Measurements from ENCODE around the gene MLLT1. TPM values are rescaled to one million over a fixed set of nuclear protein-coding genes. Genes with fewer than 3 reads are reported as not detected.

Gene MLLT1
- total RNA-seq, 1 donor from 2014 or later: 34.5 TPM

DNA sequence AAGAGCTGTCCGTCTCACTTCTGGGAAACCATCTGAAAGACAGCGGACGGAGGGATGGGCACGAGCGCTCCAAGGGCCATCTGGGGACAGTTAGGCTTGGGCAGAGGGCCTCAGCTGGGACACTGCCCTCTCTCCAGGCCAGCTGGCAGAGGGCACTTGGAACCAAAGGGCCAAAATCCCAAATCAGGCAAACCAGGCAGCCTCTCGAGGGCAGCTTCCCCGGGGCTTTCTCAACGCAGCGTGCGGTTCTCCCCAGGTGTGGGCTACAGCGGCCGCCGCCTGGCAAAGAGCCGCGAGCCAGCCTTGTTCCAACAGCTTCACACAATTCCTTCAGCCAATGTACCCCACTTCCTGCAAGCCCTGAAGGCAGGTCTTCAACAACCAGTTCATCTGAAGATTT, 5.0 kb downstream of the MLLT1 start:
- TF ChIP-seq CTCF (IDR thresholded peaks at IDR 0.05): no peak
- Histone ChIP-seq H3K27me3 (no peaks in the 10 kb centered on the region), H3K36me3 (peaks cover 7 to 8% of the 10 kb centered on the region in 2 donors), H3K4me1 (peaks cover 33 to 71% of the 10 kb centered on the region in 2 donors), H3K27ac (peak overlapping the region; percentile 90 to 92), H3K9me3 (no peaks in the 10 kb centered on the region), H3K4me3 (peak overlapping the region; percentile 31 to 45)
- intact Hi-C loops (cut with DNase I): loop anchor here (2.0 to 5.0 kb wide), 6 partner anchors 42 to 463 kb away; partner anchors contain the start of genes ALKBH7, GPR108 and TRIP10
- peak in 1 of 2 donors; percentile 73 for DNase-seq (ENCODE audit: low spot score in 2 of 2)

DNA sequence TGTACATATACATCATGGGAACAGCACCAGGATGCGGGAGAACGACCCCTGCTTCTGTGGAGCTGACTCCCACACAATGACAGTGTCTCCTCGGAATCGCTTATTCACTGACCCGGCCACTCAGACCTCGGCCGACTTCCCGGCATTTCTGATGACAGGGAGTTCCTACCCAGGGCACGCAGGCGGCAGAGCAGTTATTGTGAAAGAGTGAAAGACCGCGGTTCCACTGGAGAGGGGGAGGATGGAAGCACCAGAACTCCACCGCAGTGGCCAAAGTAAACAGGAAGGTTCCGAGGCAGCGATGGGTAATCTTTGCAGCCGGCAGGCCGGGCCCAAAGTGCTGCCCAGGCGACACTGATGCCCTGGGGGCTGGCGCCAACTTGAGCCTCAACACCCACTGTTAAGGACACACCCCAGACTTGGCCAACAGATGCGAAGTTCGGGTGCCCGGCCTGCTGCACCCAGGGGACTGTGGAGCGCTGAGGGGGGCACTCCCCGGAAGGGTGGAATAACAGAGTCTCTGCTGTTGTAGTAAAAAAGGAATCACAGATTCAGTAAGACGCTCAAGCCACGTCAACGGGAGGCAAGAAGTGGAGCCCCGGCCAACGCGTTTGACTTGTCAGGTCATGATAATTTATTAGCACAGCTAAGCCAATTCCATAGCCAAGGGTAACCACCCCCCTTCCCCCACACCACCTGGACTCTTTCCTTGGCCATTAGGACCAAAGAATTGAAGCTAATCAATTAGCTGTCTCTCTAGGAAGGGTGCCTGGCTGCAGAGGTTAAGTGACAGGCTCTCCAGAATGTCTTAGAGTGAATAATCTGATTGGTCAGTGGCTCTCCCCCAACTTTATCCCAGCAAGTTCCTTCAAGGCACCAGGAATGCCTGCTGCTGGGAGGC, 5.8 kb downstream of the MLLT1 start:
- Histone ChIP-seq H3K9me3 (no peaks in the 10 kb centered on the region), H3K4me3 (peak overlapping the region; percentile 31 to 45), H3K4me1 (peaks cover 30 to 69% of the 10 kb centered on the region in 2 donors), H3K27ac (peak overlapping the region; percentile 90 to 92), H3K36me3 (peaks cover 14 to 16% of the 10 kb centered on the region in 2 donors), H3K27me3 (no peaks in the 10 kb centered on the region)
- DNase-seq (ENCODE audit: low spot score in 2 of 2): peak; percentile 79 to 98
- intact Hi-C loops (cut with DNase I): loop anchor here (2.0 to 5.0 kb wide), 5 partner anchors 41 to 463 kb away; partner anchors contain the start of genes ALKBH7, GPR108 and TRIP10
- TF ChIP-seq CTCF (IDR thresholded peaks at IDR 0.05): no peak

- no peak for DNase-seq (ENCODE audit: low spot score in 2 of 2)
- no peaks in the 10 kb centered on the region for H3K9me3 ChIP-seq
- H3K36me3 ChIP-seq: peaks cover 21 to 23% of the 10 kb centered on the region in 2 donors
- H3K27ac ChIP-seq: peak overlapping the region; percentile 90 to 92
- H3K4me1 ChIP-seq: peaks cover 24 to 64% of the 10 kb centered on the region in 2 donors
- no peak for TF ChIP-seq CTCF (IDR thresholded peaks at IDR 0.05)
- H3K27me3 ChIP-seq: no peaks in the 10 kb centered on the region
- intact Hi-C loops (cut with DNase I): loop anchor here (5.0 kb wide), 3 partner anchors 76 to 464 kb away; partner anchors contain the start of genes GPR108 and TRIP10
- peak overlapping the region; percentile 31 to 59 for H3K4me3 ChIP-seq
Measured at GRCh38 chr19:6272913-6273600, 6.7 kb downstream of the MLLT1 start.

DNA sequence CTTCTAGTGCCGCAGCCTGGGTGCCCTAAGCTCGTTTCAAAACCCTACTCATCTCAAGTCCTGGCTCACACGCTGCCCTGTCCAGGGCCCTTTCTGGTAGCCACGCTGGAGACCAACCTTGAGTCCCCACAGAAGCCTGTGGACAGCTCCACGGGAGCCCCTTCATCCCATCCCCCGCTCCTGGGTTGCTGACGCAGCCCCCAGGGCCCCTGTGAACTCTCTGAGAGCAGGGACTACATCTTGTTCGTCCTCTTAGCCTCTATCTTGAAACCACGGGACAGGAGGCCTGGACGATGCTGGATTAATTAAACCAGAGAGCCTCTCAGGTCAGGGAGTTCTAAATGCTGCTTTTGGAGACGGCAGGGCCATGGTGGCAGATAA, 7.4 kb downstream of the MLLT1 start:
- no peak for DNase-seq (ENCODE audit: low spot score in 2 of 2)
- no peaks in the 10 kb centered on the region for H3K27me3 ChIP-seq
- H3K9me3 ChIP-seq: no peaks in the 10 kb centered on the region
- peak overlapping the region; percentile 90 to 92 for H3K27ac ChIP-seq
- TF ChIP-seq CTCF (IDR thresholded peaks at IDR 0.05): no peak
- peak overlapping the region in 1 of 2 donors; percentile 59 for H3K4me3 ChIP-seq
- peaks cover 21 to 29% of the 10 kb centered on the region in 2 donors for H3K36me3 ChIP-seq
- intact Hi-C loops (cut with DNase I): loop anchor here (5.0 kb wide), 3 partner anchors 75 to 465 kb away; partner anchors contain the start of genes GPR108 and TRIP10
- H3K4me1 ChIP-seq: peaks cover 24 to 57% of the 10 kb centered on the region in 2 donors

- Histone ChIP-seq H3K27me3 (no peaks in the 10 kb centered on the region), H3K4me3 (peak overlapping the region; percentile 28 to 59), H3K27ac (peak overlapping the region; percentile 90 to 92), H3K36me3 (peaks cover 21 to 30% of the 10 kb centered on the region in 2 donors), H3K4me1 (peaks cover 21 to 52% of the 10 kb centered on the region in 2 donors), H3K9me3 (no peaks in the 10 kb centered on the region)
- intact Hi-C loops (cut with DNase I): loop anchor here (5.0 kb wide), 3 partner anchors 75 to 465 kb away; partner anchors contain the start of genes GPR108 and TRIP10
- no peak for TF ChIP-seq CTCF (IDR thresholded peaks at IDR 0.05)
- DNase-seq (ENCODE audit: low spot score in 2 of 2): peak in 1 of 2 donors; percentile 87
Measured at GRCh38 chr19:6271721-6272410, 7.9 kb downstream of the MLLT1 start.
